22Rv1 (cell line): Measurements from ENCODE around the gene CDIPT.

Experiments used
- ZFX ChIP-seq: fragments of 450-650 bp; IDR thresholded peaks from 2 replicates; pipeline ENCODE4 v1.6.1; 2017; ENCODE audit warnings: antibody characterized with exemption, borderline replicate concordance
- TF ChIP-seq, protein P1 (sequence below): fragments of 450-650 bp; IDR thresholded peaks from 2 replicates; pipeline ENCODE4 v1.5.1; 2017; ENCODE audit warnings: mild to moderate bottlenecking

- TF ChIP-seq, protein P1, sequence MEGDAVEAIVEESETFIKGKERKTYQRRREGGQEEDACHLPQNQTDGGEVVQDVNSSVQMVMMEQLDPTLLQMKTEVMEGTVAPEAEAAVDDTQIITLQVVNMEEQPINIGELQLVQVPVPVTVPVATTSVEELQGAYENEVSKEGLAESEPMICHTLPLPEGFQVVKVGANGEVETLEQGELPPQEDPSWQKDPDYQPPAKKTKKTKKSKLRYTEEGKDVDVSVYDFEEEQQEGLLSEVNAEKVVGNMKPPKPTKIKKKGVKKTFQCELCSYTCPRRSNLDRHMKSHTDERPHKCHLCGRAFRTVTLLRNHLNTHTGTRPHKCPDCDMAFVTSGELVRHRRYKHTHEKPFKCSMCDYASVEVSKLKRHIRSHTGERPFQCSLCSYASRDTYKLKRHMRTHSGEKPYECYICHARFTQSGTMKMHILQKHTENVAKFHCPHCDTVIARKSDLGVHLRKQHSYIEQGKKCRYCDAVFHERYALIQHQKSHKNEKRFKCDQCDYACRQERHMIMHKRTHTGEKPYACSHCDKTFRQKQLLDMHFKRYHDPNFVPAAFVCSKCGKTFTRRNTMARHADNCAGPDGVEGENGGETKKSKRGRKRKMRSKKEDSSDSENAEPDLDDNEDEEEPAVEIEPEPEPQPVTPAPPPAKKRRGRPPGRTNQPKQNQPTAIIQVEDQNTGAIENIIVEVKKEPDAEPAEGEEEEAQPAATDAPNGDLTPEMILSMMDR, result peak; percentile 64
- TF ChIP-seq ZFX, result no peak
Measured at GRCh38 chr16:29899516-29900101, 36.6 kb upstream of the CDIPT start, which contains the start of gene SEZ6L2.
